Frontal cortex (tissue), 4 donors: ENCODE results near the gene NHERF2. TPM values are rescaled to one million over a fixed set of nuclear protein-coding genes. Genes with fewer than 3 reads are reported as not detected.

Experiments used
- DNase-seq, 2 donors: peaks; one replicate each; pipeline ENCODE4 v3.0.0; 2012; ENCODE audit warnings: low spot score in 2 of 2
- FAIRE-seq: peaks from 2 replicates; lab custom pipeline; 2012; peaks lifted over from hg19 to GRCh38; lab: Jason Lieb, UNC
- total RNA-seq: library from RNA; depleted of rRNA; stranded (reverse); fragments of >200 nt; gene quantifications from one replicate; pipeline ENCODE4 v1.2.3, GENCODE V29; 2014
- donor health status: control.
- donor health status: control.
- donor health status: control.

NHERF2 gene
- total RNA-seq, 1 donor from 2014 or later = 13.5 TPM

GRCh38 chr16:2037647-2038381, 11.1 kb downstream of the NHERF2 start:
- no peak for DNase-seq

GRCh38 chr16:2038382-2039231, 11.9 kb downstream of the NHERF2 start:
- DNase-seq = no peak
- FAIRE-seq = no peak

More at GRCh38 chr16:2037647-2038381, 11.1 kb downstream of the NHERF2 start:
- no peak for FAIRE-seq

- DNase-seq = no peak
- FAIRE-seq = no peak
Measured at GRCh38 chr16:2039274-2040031, 12.8 kb downstream of the NHERF2 start.

GRCh38 chr16:2040041-2040786, 13.5 kb downstream of the NHERF2 start:
- DNase-seq = no peak
- no peak for FAIRE-seq

- FAIRE-seq (no peak), DNase-seq (no peak)
Measured at GRCh38 chr16:2040787-2041522, 14.3 kb downstream of the NHERF2 start.

GRCh38 chr16:2042171-2042985, 15.7 kb downstream of the NHERF2 start:
- FAIRE-seq (no peak), DNase-seq (no peak)

GRCh38 chr16:2042986-2043666, 16.4 kb downstream of the NHERF2 start:
- no peak for FAIRE-seq

GRCh38 chr16:2043667-2044451, 17.2 kb downstream of the NHERF2 start:
- no peak for DNase-seq

More at GRCh38 chr16:2042986-2043666, 16.4 kb downstream of the NHERF2 start:
- DNase-seq = no peak

GRCh38 chr16:2044541-2044940, 17.8 kb downstream of the NHERF2 start:
- no peak for FAIRE-seq
- no peak for DNase-seq

More at GRCh38 chr16:2043667-2044451, 17.2 kb downstream of the NHERF2 start:
- no peak for FAIRE-seq

- no peak for FAIRE-seq
- no peak for DNase-seq
Measured at GRCh38 chr16:2045965-2046892, 19.5 kb downstream of the NHERF2 start.

- no peak for FAIRE-seq
- no peak for DNase-seq
Measured at GRCh38 chr16:2046893-2047329, 20.2 kb downstream of the NHERF2 start.

GRCh38 chr16:2047330-2048115, 20.8 kb downstream of the NHERF2 start, which contains the start of the genes NTHL1 and TSC2:
TSS of gene NTHL1 (minus strand) at chr16:2047834. CDS start at chr16:2047823, 11 bp downstream.
TSS of gene TSC2 (plus strand) at chr16:2047985. CDS start at chr16:2048616, 631 bp downstream.
- FAIRE-seq (no peak), DNase-seq (peak; percentile 98 to 99)

- FAIRE-seq = no peak
- DNase-seq = no peak
Measured at GRCh38 chr16:2048116-2048543, 21.4 kb downstream of the NHERF2 start.

GRCh38 chr16:2053211-2053610, 26.5 kb downstream of the NHERF2 start:
- DNase-seq (no peak), FAIRE-seq (no peak)

- no peak for DNase-seq
- FAIRE-seq = no peak
Measured at GRCh38 chr16:2053897-2054296, 27.2 kb downstream of the NHERF2 start.
